SK-N-SH (cell line): Measurements from ENCODE around the gene SURF4.

Source experiments
- CTCF ChIP-seq: fragments of 200-600 bp; sonication (generic); IDR thresholded peaks from 2 replicates; pipeline ENCODE4 v1.6.1; 2017; ENCODE audit warnings: antibody characterized with exemption, mild to moderate bottlenecking, moderate library complexity
- MAX ChIP-seq: IDR thresholded peaks from 2 replicates; pipeline ENCODE4 v1.4.0; 2012; ENCODE audit warnings: low read depth
- NRF1 ChIP-seq: IDR thresholded peaks from 2 replicates; pipeline ENCODE4 v1.6.1; 2012; ENCODE audit warnings: low read depth, mild to moderate bottlenecking, low read length
- POLR2AphosphoS5 ChIP-seq: IDR thresholded peaks from 2 replicates; pipeline ENCODE4 v1.6.1; 2012; ENCODE audit warnings: low read depth, low read length
- REST ChIP-seq: IDR thresholded peaks from 2 replicates; pipeline ENCODE4 v1.6.1; 2012; ENCODE audit warnings: mild to moderate bottlenecking, low read depth, low read length, moderate library complexity
- TAF1 ChIP-seq: IDR thresholded peaks from 2 replicates; pipeline ENCODE4 v1.6.1; 2012; ENCODE audit warnings: low read depth, mild to moderate bottlenecking, low read length, moderate library complexity, borderline replicate concordance
- YY1 ChIP-seq: IDR thresholded peaks from 2 replicates; pipeline ENCODE4 v1.4.0; 2012; ENCODE audit warnings: low read depth, mild to moderate bottlenecking

GRCh38 chr9:133320421-133320881, 55.4 kb downstream of the SURF4 start:
- TF ChIP-seq CTCF (no peak), POLR2AphosphoS5 (no peak), TAF1 (no peak), MAX (no peak), NRF1 (no peak), REST (no peak), YY1 (no peak)
